ENCODE results near the gene UNC13C.

The UNC13C gene

GRCh38 chr15:54026258-54026657 is 48.0 kb downstream of the UNC13C start:
- DNase-seq, result no peak

GRCh38 chr15:54026891-54027290 is 48.6 kb downstream of the UNC13C start:
- DNase-seq, result no peak

GRCh38 chr15:54029081-54029480 is 50.8 kb downstream of the UNC13C start:
- no peak for DNase-seq

GRCh38 chr15:54032066-54032465 is 53.8 kb downstream of the UNC13C start:
- no peak for DNase-seq

- DNase-seq, result no peak
Observed at GRCh38 chr15:54033356-54033860, 55.2 kb downstream of the UNC13C start.

GRCh38 chr15:54033869-54034458 is 55.7 kb downstream of the UNC13C start:
- no peak for DNase-seq

GRCh38 chr15:54035616-54036015 is 57.4 kb downstream of the UNC13C start:
- no peak for DNase-seq

- no peak for DNase-seq
Observed at GRCh38 chr15:54045397-54045796, 67.2 kb downstream of the UNC13C start.

- no peak for DNase-seq
Observed at GRCh38 chr15:54046093-54046492, 67.9 kb downstream of the UNC13C start.

GRCh38 chr15:54064365-54064764 is 86.1 kb downstream of the UNC13C start:
- DNase-seq, result no peak

- DNase-seq, result no peak
Observed at GRCh38 chr15:54066403-54066802, 88.2 kb downstream of the UNC13C start.

- DNase-seq, result peak; percentile 3
Observed at GRCh38 chr15:54082836-54083492, 104.7 kb downstream of the UNC13C start.

GRCh38 chr15:54083501-54083900 is 105.3 kb downstream of the UNC13C start:
- DNase-seq, result no peak

- DNase-seq, result no peak
Observed at GRCh38 chr15:54083991-54084390, 105.8 kb downstream of the UNC13C start.

GRCh38 chr15:54088837-54089236 is 110.6 kb downstream of the UNC13C start:
- DNase-seq, result no peak

- no peak for DNase-seq
Observed at GRCh38 chr15:54089776-54090175, 111.5 kb downstream of the UNC13C start.

GRCh38 chr15:54091651-54092050 is 113.4 kb downstream of the UNC13C start:
- no peak for DNase-seq

- DNase-seq, result no peak
Observed at GRCh38 chr15:54094661-54095060, 116.4 kb downstream of the UNC13C start.

GRCh38 chr15:54097019-54097418 is 118.8 kb downstream of the UNC13C start:
- no peak for DNase-seq

- DNase-seq, result no peak
Observed at GRCh38 chr15:54099010-54099409, 120.8 kb downstream of the UNC13C start.

- no peak for DNase-seq
Observed at GRCh38 chr15:54101664-54102270, 123.5 kb downstream of the UNC13C start.

GRCh38 chr15:54102704-54103103 is 124.5 kb downstream of the UNC13C start:
- DNase-seq, result no peak

GRCh38 chr15:54109014-54109413 is 130.8 kb downstream of the UNC13C start:
- no peak for DNase-seq

- DNase-seq, result no peak
Observed at GRCh38 chr15:54119051-54119450, 140.8 kb downstream of the UNC13C start.
